Lower leg skin (tissue), 4 donors: Measurements from ENCODE around the gene XPR1. TPM values are rescaled to one million over a fixed set of nuclear protein-coding genes. Genes with fewer than 3 reads are reported as not detected.

ENCODE experiments used
- DNase-seq, 2 donors: peaks; one replicate each; pipeline ENCODE4 v3.0.0-alpha.2; 2019; ENCODE audit warnings: low spot score in 2 of 2
- H3K4me3 ChIP-seq: fragments of 200-600 bp; sonication (generic); 2 replicates; pipeline ENCODE4 v1.5.1; 2017; ENCODE audit warnings: mild to moderate bottlenecking, low read depth; ENCODE audit not compliant: poor library complexity, severe bottlenecking
- CTCF ChIP-seq, 3 donors: fragments of 450-650 bp; IDR thresholded peaks; one replicate each; pipeline ENCODE4 v1.5.1; 2016; ENCODE audit warnings: antibody characterized with exemption in 3 of 3, mild to moderate bottlenecking in 3 of 3, moderate library complexity in 2 of 3
- POLR2A ChIP-seq, 2 donors: fragments of 450-650 bp; IDR thresholded peaks; one replicate each; pipeline ENCODE4 v1.6.1; 2016 to 2017; ENCODE audit warnings: antibody characterized with exemption in 2 of 2, mild to moderate bottlenecking in 1 of 2, moderate library complexity in 1 of 2
- WGBS, 2 donors: methylation state at CpG; one replicate each; pipeline ENCODE4 v1.1.5; 2018; 5-methylcytosine and 5-hydroxymethylcytosine counted together
- intact Hi-C: fragments of 100-400 bp; cut with DNase I; formaldehyde crosslinking; loops from one replicate; pipeline ENCODE4 v1.15.0; 2023; ENCODE audit warnings: low total_unique reads
- total RNA-seq, 4 donors: library from RNA; depleted of rRNA; stranded (reverse); fragments of >200 nt; gene quantifications; one replicate each; pipeline ENCODE4 v1.1.0, GENCODE V29; 2016

XPR1 gene
- total RNA-seq, 4 donors from 2014 or later: 10.1 to 25.4 (median 14.1) TPM

GRCh38 chr1:180728472-180729106, 96.8 kb downstream of the XPR1 start:
- no peak for DNase-seq
- intact Hi-C loops: no loop called here
- TF ChIP-seq POLR2A (IDR thresholded peaks at IDR 0.05) (no peak), CTCF (IDR thresholded peaks at IDR 0.05) (no peak)
- whole genome bisulfite sequencing, 2 donors: 90 to 96% methylated on average over 4 of the region's 4 CpGs
- no peak overlapping the region for H3K4me3 ChIP-seq

- intact Hi-C loops: no loop called here
- DNase-seq: no peak
- TF ChIP-seq POLR2A (IDR thresholded peaks at IDR 0.05) (no peak), CTCF (IDR thresholded peaks at IDR 0.05) (no peak)
- no peak overlapping the region for H3K4me3 ChIP-seq
- 97% methylated on average over 4 of the region's 4 CpGs for WGBS, 2 donors
These were observed 99.3 kb downstream of the XPR1 start for GRCh38 chr1:180731131-180731530.

- 95 to 97% methylated on average over 14 of the region's 14 CpGs for WGBS, 2 donors
- no peak overlapping the region for H3K4me3 ChIP-seq
- intact Hi-C loops: no loop called here
- no peak for DNase-seq
- TF ChIP-seq CTCF (IDR thresholded peaks at IDR 0.05) (no peak), POLR2A (IDR thresholded peaks at IDR 0.05) (no peak)
These were observed 101.0 kb downstream of the XPR1 start for GRCh38 chr1:180732866-180733265.

GRCh38 chr1:180734366-180734765, 102.5 kb downstream of the XPR1 start:
- WGBS, 2 donors: 83 to 85% methylated on average over 2 of the region's 2 CpGs
- intact Hi-C loops: no loop called here
- DNase-seq: no peak
- H3K4me3 ChIP-seq: no peak overlapping the region
- no peak for TF ChIP-seq CTCF (IDR thresholded peaks at IDR 0.05)
- TF ChIP-seq POLR2A (IDR thresholded peaks at IDR 0.05): no peak

GRCh38 chr1:180742663-180743062, 110.8 kb downstream of the XPR1 start:
- intact Hi-C loops: no loop called here
- DNase-seq: no peak
- TF ChIP-seq CTCF (IDR thresholded peaks at IDR 0.05): no peak
- TF ChIP-seq POLR2A (IDR thresholded peaks at IDR 0.05): no peak
- H3K4me3 ChIP-seq: no peak overlapping the region

GRCh38 chr1:180743868-180744267, 112.0 kb downstream of the XPR1 start:
- no peak overlapping the region for H3K4me3 ChIP-seq
- no peak for TF ChIP-seq POLR2A (IDR thresholded peaks at IDR 0.05)
- DNase-seq: no peak
- intact Hi-C loops: no loop called here
